Mesothelial cell of epicardium (in vitro differentiated cells): ENCODE results near the gene CASKIN2. TPM values are rescaled to one million over a fixed set of nuclear protein-coding genes. Genes with fewer than 3 reads are reported as not detected.

Experiments
- DNase-seq, 2 experiments: peaks; one replicate each; pipeline ENCODE4 v3.0.0; 2021; ENCODE audit warnings: low spot score in 2 of 2; ENCODE audit not compliant: unreplicated experiment in 2 of 2
- H3K27ac Mint-ChIP-seq: 2 replicates; pipeline ENCODE4 v1.8.0; 2021; ENCODE audit warnings: mixed read lengths
- H3K27me3 Mint-ChIP-seq: 2 replicates; pipeline ENCODE4 v1.8.0; 2021; ENCODE audit warnings: low read depth, mixed read lengths
- H3K36me3 Mint-ChIP-seq: 2 replicates; pipeline ENCODE4 v1.8.0; 2021; ENCODE audit warnings: mixed read lengths
- H3K4me1 Mint-ChIP-seq: 2 replicates; pipeline ENCODE4 v1.8.0; 2021; ENCODE audit warnings: mixed read lengths
- H3K4me3 Mint-ChIP-seq: 2 replicates; pipeline ENCODE4 v1.8.0; 2021; ENCODE audit warnings: mild to moderate bottlenecking, moderate library complexity, mixed read lengths
- H3K9me3 Mint-ChIP-seq: 2 replicates; pipeline ENCODE4 v1.8.0; 2021; ENCODE audit warnings: mixed read lengths
- CTCF ChIP-seq: fragments of 200-600 bp; sonication (generic); IDR thresholded peaks from one replicate; pipeline ENCODE4 v1.5.0; 2021; ENCODE audit warnings: antibody characterized with exemption; ENCODE audit not compliant: unreplicated experiment
- total RNA-seq: library from RNA; stranded (reverse); gene quantifications from 3 replicates; pipeline ENCODE4 v1.2.1, GENCODE V29; 2021

CASKIN2 gene
- total RNA-seq, 1 donor from 2014 or later: 37.4 TPM

- Mint-ChIP-seq H3K27me3 (no peaks in the 10 kb centered on the region), H3K9me3 (no peaks in the 10 kb centered on the region), H3K4me1 (peaks cover 20% of the 10 kb centered on the region), H3K4me3 (no peak overlapping the region), H3K36me3 (no peaks in the 10 kb centered on the region), H3K27ac (peak overlapping the region; percentile 82)
- DNase-seq: no peak
- TF ChIP-seq CTCF: no peak
These were observed 41.9 kb upstream of the CASKIN2 start for GRCh38 chr17:75557075-75557851.

- Mint-ChIP-seq H3K27me3 (no peaks in the 10 kb centered on the region), H3K9me3 (no peaks in the 10 kb centered on the region), H3K36me3 (no peaks in the 10 kb centered on the region), H3K4me1 (peaks cover 24% of the 10 kb centered on the region), H3K27ac (no peak overlapping the region), H3K4me3 (no peak overlapping the region)
- no peak for DNase-seq
- no peak for TF ChIP-seq CTCF
These were observed 40.4 kb upstream of the CASKIN2 start for GRCh38 chr17:75555679-75556153.

GRCh38 chr17:75553295-75554110 lies 38.2 kb upstream of the CASKIN2 start:
- Mint-ChIP-seq H3K27me3 (no peaks in the 10 kb centered on the region), H3K4me3 (no peak overlapping the region), H3K9me3 (no peaks in the 10 kb centered on the region), H3K27ac (peak overlapping the region; percentile 91), H3K4me1 (peaks cover 33% of the 10 kb centered on the region), H3K36me3 (no peaks in the 10 kb centered on the region)
- TF ChIP-seq CTCF: no peak
- DNase-seq: no peak

GRCh38 chr17:75552425-75553294 lies 37.3 kb upstream of the CASKIN2 start:
- Mint-ChIP-seq H3K9me3 (no peaks in the 10 kb centered on the region), H3K4me3 (no peak overlapping the region), H3K4me1 (peaks cover 33% of the 10 kb centered on the region), H3K27ac (peak overlapping the region; percentile 91), H3K27me3 (no peaks in the 10 kb centered on the region), H3K36me3 (no peaks in the 10 kb centered on the region)
- TF ChIP-seq CTCF: no peak
- DNase-seq: no peak

GRCh38 chr17:75551266-75551665 lies 35.9 kb upstream of the CASKIN2 start:
- Mint-ChIP-seq H3K27ac (no peak overlapping the region), H3K4me3 (no peak overlapping the region), H3K27me3 (no peaks in the 10 kb centered on the region), H3K36me3 (no peaks in the 10 kb centered on the region), H3K4me1 (peaks cover 31% of the 10 kb centered on the region), H3K9me3 (no peaks in the 10 kb centered on the region)
- no peak for TF ChIP-seq CTCF
- DNase-seq: no peak
